Measurements from ENCODE around the gene ARHGEF19. TPM values are rescaled to one million over a fixed set of nuclear protein-coding genes. Genes with fewer than 3 reads are reported as not detected.

ARHGEF19 gene
- total RNA-seq, 3 donors from 2014 or later (not counting 1 experiment from before 2014, with no cell fraction given): 14.6 to 18.9 (median 15.8) TPM

GRCh38 chr1:16241221-16241708 lies 28.8 kb upstream of the ARHGEF19 start:
- intact Hi-C loops (cut with micrococcal nuclease): no loop called here
- no peaks in the 10 kb centered on the region for H3K36me3 ChIP-seq (ENCODE audit: control insufficient read depth, insufficient read depth, low read length)
- Mint-ChIP-seq H3K4me3 (no peak overlapping the region), H3K4me1 (peaks cover 11 to 21% of the 10 kb centered on the region in 2 donors), H3K27me3 (ENCODE audit: low read depth in 2 of 2) (no peaks in the 10 kb centered on the region), H3K9me3 (no peaks in the 10 kb centered on the region), H3K27ac (no peak overlapping the region), H3K36me3 (no peaks in the 10 kb centered on the region)
- ATAC-seq (no peak), DNase-seq (no peak)
- WGBS (ENCODE audit: insufficient coverage): 84% methylated on average over 10 of the region's 10 CpGs
- no peaks in the 10 kb centered on the region for H3K27me3 ChIP-seq (ENCODE audit: control insufficient read depth, insufficient read depth, low read length)
- TF ChIP-seq, protein P1, sequence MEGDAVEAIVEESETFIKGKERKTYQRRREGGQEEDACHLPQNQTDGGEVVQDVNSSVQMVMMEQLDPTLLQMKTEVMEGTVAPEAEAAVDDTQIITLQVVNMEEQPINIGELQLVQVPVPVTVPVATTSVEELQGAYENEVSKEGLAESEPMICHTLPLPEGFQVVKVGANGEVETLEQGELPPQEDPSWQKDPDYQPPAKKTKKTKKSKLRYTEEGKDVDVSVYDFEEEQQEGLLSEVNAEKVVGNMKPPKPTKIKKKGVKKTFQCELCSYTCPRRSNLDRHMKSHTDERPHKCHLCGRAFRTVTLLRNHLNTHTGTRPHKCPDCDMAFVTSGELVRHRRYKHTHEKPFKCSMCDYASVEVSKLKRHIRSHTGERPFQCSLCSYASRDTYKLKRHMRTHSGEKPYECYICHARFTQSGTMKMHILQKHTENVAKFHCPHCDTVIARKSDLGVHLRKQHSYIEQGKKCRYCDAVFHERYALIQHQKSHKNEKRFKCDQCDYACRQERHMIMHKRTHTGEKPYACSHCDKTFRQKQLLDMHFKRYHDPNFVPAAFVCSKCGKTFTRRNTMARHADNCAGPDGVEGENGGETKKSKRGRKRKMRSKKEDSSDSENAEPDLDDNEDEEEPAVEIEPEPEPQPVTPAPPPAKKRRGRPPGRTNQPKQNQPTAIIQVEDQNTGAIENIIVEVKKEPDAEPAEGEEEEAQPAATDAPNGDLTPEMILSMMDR (IDR thresholded peaks at IDR 0.05): no peak
- peaks cover 25% of the 10 kb centered on the region for H3K4me1 ChIP-seq (ENCODE audit: control insufficient read depth, insufficient read depth, low read length)
- H3K4me3 ChIP-seq (ENCODE audit: low read length): no peak overlapping the region
- H3K9me3 ChIP-seq (ENCODE audit: control insufficient read depth, insufficient read depth, low read length): no peaks in the 10 kb centered on the region
- no peak overlapping the region for H3K27ac ChIP-seq (ENCODE audit: low read length)

DNA sequence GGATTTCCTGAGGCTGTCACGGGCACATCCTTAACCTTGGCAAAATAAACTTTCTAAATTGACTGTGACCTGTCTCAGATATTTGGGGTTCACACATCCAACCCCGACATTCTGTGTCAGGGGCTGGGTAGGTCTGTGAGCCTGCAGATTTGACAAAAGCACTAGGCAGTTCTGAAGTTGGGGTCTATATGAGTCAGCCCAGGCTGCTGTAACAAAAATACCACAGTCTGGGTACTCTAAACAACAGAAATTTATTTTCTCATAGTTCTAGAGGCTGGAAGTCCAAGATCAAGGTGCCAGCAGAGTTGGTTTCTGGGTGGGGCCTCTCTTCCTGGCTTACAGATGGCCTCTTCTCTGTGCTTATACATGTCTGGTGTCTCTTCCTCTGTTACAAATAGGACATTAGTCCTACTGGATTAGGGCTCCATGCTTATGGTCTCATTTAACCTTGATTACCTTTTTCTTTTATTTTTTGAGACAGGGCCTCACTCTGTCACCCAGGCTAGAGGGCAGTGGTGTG lies 27.6 kb upstream of the ARHGEF19 start:
- Mint-ChIP-seq H3K9me3 (no peaks in the 10 kb centered on the region), H3K27me3 (ENCODE audit: low read depth in 2 of 2) (no peaks in the 10 kb centered on the region), H3K36me3 (no peaks in the 10 kb centered on the region), H3K27ac (peak overlapping the region in 1 of 2 donors; percentile 42), H3K4me3 (no peak overlapping the region), H3K4me1 (peaks cover 15 to 30% of the 10 kb centered on the region in 2 donors)
- DNase-seq: no peak
- TF ChIP-seq, protein P1 (IDR thresholded peaks at IDR 0.05): no peak
- Histone ChIP-seq H3K4me3 (ENCODE audit: low read length) (no peak overlapping the region), H3K4me1 (ENCODE audit: control insufficient read depth, insufficient read depth, low read length) (peaks cover 30% of the 10 kb centered on the region), H3K36me3 (ENCODE audit: control insufficient read depth, insufficient read depth, low read length) (no peaks in the 10 kb centered on the region), H3K27me3 (ENCODE audit: control insufficient read depth, insufficient read depth, low read length) (no peaks in the 10 kb centered on the region), H3K9me3 (ENCODE audit: control insufficient read depth, insufficient read depth, low read length) (no peaks in the 10 kb centered on the region), H3K27ac (ENCODE audit: low read length) (no peak overlapping the region)
- intact Hi-C loops (cut with micrococcal nuclease): no loop called here
- ATAC-seq: no peak
- 88% methylated on average over 2 of the region's 2 CpGs for WGBS (ENCODE audit: insufficient coverage)

- Histone ChIP-seq H3K4me3 (ENCODE audit: low read length) (peak overlapping the region; percentile 97), H3K27me3 (ENCODE audit: control insufficient read depth, insufficient read depth, low read length) (no peaks in the 10 kb centered on the region), H3K9me3 (ENCODE audit: control insufficient read depth, insufficient read depth, low read length) (no peaks in the 10 kb centered on the region), H3K4me1 (ENCODE audit: control insufficient read depth, insufficient read depth, low read length) (peaks cover 24% of the 10 kb centered on the region), H3K36me3 (ENCODE audit: control insufficient read depth, insufficient read depth, low read length) (no peaks in the 10 kb centered on the region), H3K27ac (ENCODE audit: low read length) (peak overlapping the region; percentile 88)
- Mint-ChIP-seq H3K4me1 (peaks cover 15 to 28% of the 10 kb centered on the region in 2 donors), H3K4me3 (peak overlapping the region; percentile 94), H3K27ac (peak overlapping the region; percentile 92 to 94), H3K27me3 (ENCODE audit: low read depth in 2 of 2) (no peaks in the 10 kb centered on the region), H3K9me3 (no peaks in the 10 kb centered on the region), H3K36me3 (no peaks in the 10 kb centered on the region)
- DNase-seq: no peak
- intact Hi-C loops (cut with micrococcal nuclease): loop anchor here (2.0 kb wide), 1 partner anchor 31 kb away; no protein-coding TSS in a partner anchor
- WGBS (ENCODE audit: insufficient coverage): 51% methylated on average over 4 of the region's 6 CpGs
- TF ChIP-seq, protein P1 (IDR thresholded peaks at IDR 0.05): no peak
- no peak for ATAC-seq
These were observed 24.9 kb upstream of the ARHGEF19 start for GRCh38 chr1:16237343-16237830.

All from natural killer cell (primary cell).